H9 (cell line): ENCODE measurements around the gene AQP2. TPM values are rescaled to one million over a fixed set of nuclear protein-coding genes. Genes with fewer than 3 reads are reported as not detected.

Experiments used
- DNase-seq: peaks from one replicate; pipeline ENCODE4 v3.0.0-alpha.2; 2017
- H2AFZ ChIP-seq: one replicate; pipeline ENCODE4 v1.6.1; 2013; ENCODE audit warnings: mild to moderate bottlenecking, low read length, control low read depth, moderate library complexity
- H2AK5ac ChIP-seq: 2 replicates; pipeline ENCODE4 v1.6.1; 2013; ENCODE audit warnings: low read length, control low read depth, mixed read lengths; ENCODE audit not compliant: insufficient read length
- H2BK120ac ChIP-seq: one replicate; pipeline ENCODE4 v1.6.1; 2013; ENCODE audit warnings: low read depth, mild to moderate bottlenecking, low read length, control low read depth, inconsistent platforms; ENCODE audit not compliant: poor library complexity, severe bottlenecking
- H2BK12ac ChIP-seq: 2 replicates; pipeline ENCODE4 v1.6.1; 2013; ENCODE audit warnings: low read length, control low read depth, mixed read lengths, low read depth; ENCODE audit not compliant: insufficient read length
- H2BK15ac ChIP-seq: 2 replicates; pipeline ENCODE4 v1.6.1; 2013; ENCODE audit warnings: low read depth, low read length, control low read depth
- H2BK20ac ChIP-seq: one replicate; pipeline ENCODE4 v1.6.1; 2013; ENCODE audit warnings: low read depth, mild to moderate bottlenecking, low read length, control low read depth, inconsistent platforms; ENCODE audit not compliant: poor library complexity, severe bottlenecking
- H2BK5ac ChIP-seq: 2 replicates; pipeline ENCODE4 v1.6.1; 2013; ENCODE audit warnings: low read length, control low read depth, mixed read lengths; ENCODE audit not compliant: insufficient read length
- H3K14ac ChIP-seq: 2 replicates; pipeline ENCODE4 v1.6.1; 2013; ENCODE audit warnings: low read length, control low read depth; ENCODE audit not compliant: insufficient read depth
- H3K18ac ChIP-seq: 2 replicates; pipeline ENCODE4 v1.6.1; 2013; ENCODE audit warnings: low read depth, mild to moderate bottlenecking, mixed read lengths, low read length, control low read depth; ENCODE audit not compliant: insufficient read length
- H3K23ac ChIP-seq: 2 replicates; pipeline ENCODE4 v1.6.1; 2013; ENCODE audit warnings: low read length, control low read depth, mixed read lengths, low read depth; ENCODE audit not compliant: insufficient read length
- H3K23me2 ChIP-seq: 2 replicates; pipeline ENCODE4 v1.6.1; 2013; ENCODE audit warnings: low read depth, mild to moderate bottlenecking, mixed read lengths, low read length, control low read depth; ENCODE audit not compliant: insufficient read length, poor library complexity, severe bottlenecking
- H3K27ac ChIP-seq: 2 replicates; pipeline ENCODE4 v1.5.1; 2013; ENCODE audit warnings: low read length, control low read depth, mixed read lengths, low read depth; ENCODE audit not compliant: insufficient read length
- H3K27me3 ChIP-seq: 2 replicates; pipeline ENCODE4 v1.6.1; 2013; ENCODE audit warnings: low read length, control low read depth, inconsistent platforms; ENCODE audit not compliant: insufficient read depth
- H3K4ac ChIP-seq: 2 replicates; pipeline ENCODE4 v1.6.1; 2013; ENCODE audit warnings: low read depth, mild to moderate bottlenecking, control low read depth, inconsistent platforms, low read length, moderate library complexity
- H3K4me1 ChIP-seq: 2 replicates; pipeline ENCODE4 v1.6.1; 2013; ENCODE audit warnings: low read length, control low read depth, inconsistent platforms; ENCODE audit not compliant: insufficient read depth
- H3K4me2 ChIP-seq: 2 replicates; pipeline ENCODE4 v1.6.1; 2013; ENCODE audit warnings: low read length, control low read depth, mixed read lengths; ENCODE audit not compliant: insufficient read length, insufficient read depth
- H3K56ac ChIP-seq: 2 replicates; pipeline ENCODE4 v1.6.1; 2013; ENCODE audit warnings: low read depth, mild to moderate bottlenecking, mixed read lengths, low read length, control low read depth; ENCODE audit not compliant: insufficient read length
- H3K79me1 ChIP-seq: 2 replicates; pipeline ENCODE4 v1.6.1; 2013; ENCODE audit warnings: low read depth, mild to moderate bottlenecking, moderate library complexity, low read length, control low read depth, inconsistent platforms; ENCODE audit not compliant: insufficient read depth, poor library complexity, severe bottlenecking
- H3K79me2 ChIP-seq: 2 replicates; pipeline ENCODE4 v1.6.1; 2013; ENCODE audit warnings: low read length, control low read depth, inconsistent platforms; ENCODE audit not compliant: insufficient read depth
- H3K9ac ChIP-seq: 2 replicates; pipeline ENCODE4 v1.6.1; 2013; ENCODE audit warnings: low read length, control low read depth, mixed read lengths; ENCODE audit not compliant: insufficient read length; ENCODE audit errors: extremely low read depth
- H3K9me3 ChIP-seq: one replicate; pipeline ENCODE4 v1.6.1; 2013; ENCODE audit warnings: low read depth, low read length, inconsistent platforms; ENCODE audit not compliant: control insufficient read depth
- H3T11ph ChIP-seq: one replicate; pipeline ENCODE4 v1.6.1; 2013; ENCODE audit warnings: mild to moderate bottlenecking, low read length, control low read depth, inconsistent platforms
- H4K20me1 ChIP-seq: one replicate; pipeline ENCODE4 v1.6.1; 2013; ENCODE audit not compliant: control insufficient read depth, insufficient read length, insufficient read depth
- H4K5ac ChIP-seq: 2 replicates; pipeline ENCODE4 v1.6.1; 2013; ENCODE audit warnings: low read depth, mild to moderate bottlenecking, mixed read lengths, low read length, control low read depth; ENCODE audit not compliant: insufficient read length
- H4K8ac ChIP-seq: replicated peaks from 2 replicates; pipeline ENCODE4 v1.6.1; 2013; ENCODE audit warnings: low read length, control low read depth, mixed read lengths, low read depth; ENCODE audit not compliant: insufficient read length
- H4K91ac ChIP-seq: 2 replicates; pipeline ENCODE4 v1.6.1; 2013; ENCODE audit warnings: low read depth, mild to moderate bottlenecking, moderate library complexity, mixed read lengths, low read length, control low read depth; ENCODE audit not compliant: insufficient read length
- H3K27ac Mint-ChIP-seq, 3 experiments: 2 replicates in 2 of 3; 3 replicates in 1 of 3; pipeline ENCODE4 v1.8.0; 2020 to 2021; ENCODE audit warnings: mixed read lengths in 3 of 3, mild to moderate bottlenecking in 1 of 3, moderate library complexity in 1 of 3
- H3K27me3 Mint-ChIP-seq: 2 replicates; pipeline ENCODE4 v1.8.0; 2021; ENCODE audit warnings: low read depth, mild to moderate bottlenecking, moderate library complexity, mixed read lengths
- H3K36me3 Mint-ChIP-seq, 3 experiments: 2 replicates in 2 of 3; 3 replicates in 1 of 3; pipeline ENCODE4 v1.8.0; 2020 to 2021; ENCODE audit warnings: low read depth in 3 of 3, mixed read lengths in 3 of 3; ENCODE audit not compliant: insufficient read depth in 1 of 3
- H3K4me1 Mint-ChIP-seq, 2 experiments: 2 replicates each; pipeline ENCODE4 v1.8.0; 2020; ENCODE audit warnings: mixed read lengths in 2 of 2
- H3K4me3 Mint-ChIP-seq, 2 experiments: 2 replicates in 1 of 2; 3 replicates in 1 of 2; pipeline ENCODE4 v1.8.0; 2020 to 2021; ENCODE audit warnings: mild to moderate bottlenecking in 2 of 2, mixed read lengths in 2 of 2, moderate library complexity in 1 of 2
- H3K9me3 Mint-ChIP-seq, 2 experiments: 2 replicates in 1 of 2; 3 replicates in 1 of 2; pipeline ENCODE4 v1.8.0; 2020; ENCODE audit warnings: mild to moderate bottlenecking in 2 of 2, mixed read lengths in 2 of 2, moderate library complexity in 1 of 2
- CTCF ChIP-seq: fragments of 200-600 bp; sonication (generic); conservative IDR thresholded peaks from 3 replicates; pipeline ENCODE4 v1.8.0; 2021; ENCODE audit warnings: antibody characterized with exemption, mild to moderate bottlenecking
- WGBS: extraction: QIAGEN DNeasy Blood & Tissue Kit; methylation state at CpG from one replicate; pipeline ENCODE4 v1.1.7; 2013; ENCODE audit warnings: missing lambda C conversion rate, low lambda C conversion rate, mixed read lengths; ENCODE audit not compliant: insufficient read length; ENCODE audit errors: extremely low coverage; 5-methylcytosine and 5-hydroxymethylcytosine counted together
- total RNA-seq: library from RNA; stranded (reverse); gene quantifications from 2 replicates; pipeline ENCODE4 v1.2.1, GENCODE V29; 2021

AQP2 gene
- total RNA-seq, 1 experiment from 2014 or later, result not detected

- no CpG with 5 or more reads among the region's 13 CpGs for WGBS
- H4K8ac ChIP-seq, result no peak overlapping the region
- TF ChIP-seq CTCF, result no peak
- no peak overlapping the region for H2AK5ac ChIP-seq
- H2BK15ac ChIP-seq, result no peak overlapping the region
- peaks cover under 1% of the 10 kb centered on the region for H3K23me2 ChIP-seq
- Mint-ChIP-seq H3K4me1 (peaks cover 26 to 31% of the 10 kb centered on the region in 2 experiments), H3K27me3 (peaks cover 44% of the 10 kb centered on the region), H3K27ac (no peak overlapping the region; a peak in 1 of 7 replicates), H3K4me3 (no peak overlapping the region), H3K36me3 (no peaks in the 10 kb centered on the region; a peak in 1 of 7 replicates), H3K9me3 (no peaks in the 10 kb centered on the region)
- no peak overlapping the region for H3K23ac ChIP-seq
- no peaks in the 10 kb centered on the region for H4K20me1 ChIP-seq
- H3K18ac ChIP-seq, result no peak overlapping the region
- H2BK120ac ChIP-seq, result no peak overlapping the region
- H3K9me3 ChIP-seq, result no peaks in the 10 kb centered on the region
- peaks cover 10% of the 10 kb centered on the region for H3K27me3 ChIP-seq
- no peak overlapping the region for H2AFZ ChIP-seq
- no peak overlapping the region for H2BK12ac ChIP-seq
- H3T11ph ChIP-seq, result no peak overlapping the region
- H2BK5ac ChIP-seq, result no peak overlapping the region
- H4K5ac ChIP-seq, result no peak overlapping the region
- H3K4me1 ChIP-seq, result peaks cover 11% of the 10 kb centered on the region; the same call in 1 of the 2 replicates
- H3K9ac ChIP-seq, result no peak overlapping the region
- H3K27ac ChIP-seq, result no peak overlapping the region
- H3K79me1 ChIP-seq, result no peaks in the 10 kb centered on the region
- H3K4me2 ChIP-seq, result no peak overlapping the region
- H3K56ac ChIP-seq, result no peak overlapping the region
- no peak overlapping the region for H3K4ac ChIP-seq
- DNase-seq, result no peak
- H2BK20ac ChIP-seq, result no peak overlapping the region
- H3K14ac ChIP-seq, result no peak overlapping the region
- no peak overlapping the region for H4K91ac ChIP-seq
- no peaks in the 10 kb centered on the region for H3K79me2 ChIP-seq
Measured at GRCh38 chr12:49955899-49956662, 5.5 kb downstream of the AQP2 start.
